GM18861 (cell line): ENCODE data around the gene PLA2G7.

Source experiments
- ATAC-seq: cut with Tn5 transposase; IDR thresholded peaks from one replicate; pipeline ENCODE4 v1.9.1; 2021; ENCODE audit not compliant: unreplicated experiment

PLA2G7 gene

GRCh38 chr6:46690141-46690755 is 44.9 kb downstream of the PLA2G7 start:
- no peak for ATAC-seq

GRCh38 chr6:46689657-46690056 is 45.5 kb downstream of the PLA2G7 start:
- no peak for ATAC-seq

DNA sequence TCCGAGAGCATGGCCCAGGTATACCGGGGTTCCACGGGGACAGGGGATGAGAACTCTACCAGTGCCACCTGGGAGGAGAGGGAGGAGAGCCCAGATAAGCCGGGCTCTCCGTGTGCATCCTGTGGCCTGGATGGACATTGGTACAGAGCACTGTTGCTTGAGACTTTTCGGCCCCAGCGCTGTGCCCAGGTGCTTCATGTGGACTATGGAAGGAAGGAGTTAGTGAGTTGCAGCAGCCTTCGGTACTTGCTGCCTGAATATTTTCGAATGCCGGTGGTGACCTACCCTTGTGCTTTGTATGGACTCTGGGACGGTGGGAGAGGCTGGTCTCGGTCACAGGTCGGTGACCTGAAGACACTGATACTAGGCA is 46.2 kb downstream of the PLA2G7 start:
- no peak for ATAC-seq

- ATAC-seq, result no peak
These were observed 46.8 kb downstream of the PLA2G7 start for GRCh38 chr6:46688117-46688965.

- ATAC-seq, result no peak
These were observed 47.5 kb downstream of the PLA2G7 start, which contains the start of gene TDRD6 for GRCh38 chr6:46687619-46688097. Gene TDRD6, plus strand, starts transcription at chr6:46687885. Its CDS starts 244 bp downstream, at chr6:46688129.

DNA sequence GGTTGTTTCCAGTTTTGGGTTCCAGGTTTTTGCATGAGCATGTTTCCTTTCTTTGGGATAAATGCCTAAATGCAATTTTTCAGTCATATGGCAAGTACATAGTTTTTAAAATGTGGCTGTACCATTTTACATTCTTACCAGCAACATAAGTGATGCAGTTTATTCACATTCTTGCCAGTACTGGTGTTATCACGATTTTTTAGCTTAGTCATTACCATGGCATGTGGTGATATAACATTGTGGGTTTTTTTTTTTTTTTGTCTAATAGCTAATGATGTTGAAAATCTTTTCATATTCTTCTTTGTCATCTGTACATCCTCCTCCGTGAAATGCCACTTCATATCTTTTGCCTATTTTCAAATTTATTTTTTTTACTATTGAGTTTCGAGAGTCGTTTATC is 50.4 kb downstream of the PLA2G7 start:
- no peak for ATAC-seq

DNA sequence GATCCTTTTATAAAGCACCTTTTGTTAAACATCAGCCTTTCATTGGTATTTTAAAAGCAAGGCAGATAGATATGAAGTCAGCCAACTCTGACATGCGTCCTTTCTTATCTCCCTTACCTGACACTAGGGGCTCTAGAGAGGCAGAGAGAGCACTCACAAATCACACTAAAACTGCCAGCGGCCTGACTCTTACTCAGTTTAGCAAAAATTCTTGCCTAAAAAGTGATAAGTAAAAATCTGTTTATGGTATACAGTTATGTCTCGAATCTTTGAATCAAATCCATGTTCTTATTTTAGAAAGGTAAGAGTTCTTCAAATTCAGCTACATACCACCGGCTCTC is 57.9 kb downstream of the PLA2G7 start:
- no peak for ATAC-seq

DNA sequence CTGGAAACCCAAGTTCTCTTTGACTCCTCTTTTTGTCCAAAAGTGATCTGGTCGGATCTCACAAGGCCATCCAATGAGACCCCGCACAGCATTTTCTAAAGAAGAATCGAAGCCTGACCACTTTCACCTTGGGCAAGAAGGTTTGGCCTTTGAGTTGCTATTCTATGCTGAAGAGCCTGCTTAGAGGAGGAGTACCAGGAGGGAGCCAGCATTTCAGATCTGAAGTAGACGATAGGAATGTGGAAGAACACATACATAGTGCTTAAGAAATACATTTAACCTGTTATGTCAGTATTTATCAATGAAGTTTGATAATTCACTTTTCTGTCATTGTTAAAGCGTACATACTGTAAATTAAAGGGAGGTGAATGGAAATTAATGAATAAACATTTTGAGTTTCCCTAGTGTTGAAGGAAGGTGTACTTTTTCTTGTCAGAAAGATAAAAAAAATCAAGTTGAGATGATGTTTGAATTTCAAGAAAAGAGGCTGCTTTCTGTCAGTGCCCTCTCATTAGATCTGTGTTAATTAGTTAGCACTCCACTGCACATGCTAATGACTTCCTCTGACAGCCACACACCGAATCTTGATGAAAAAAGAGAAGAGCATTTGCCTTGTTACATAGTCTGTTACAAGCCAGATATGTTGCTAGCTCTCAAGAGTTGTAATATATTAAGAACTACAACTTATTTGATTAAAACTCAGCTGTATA is 58.4 kb downstream of the PLA2G7 start:
- ATAC-seq, result no peak

DNA sequence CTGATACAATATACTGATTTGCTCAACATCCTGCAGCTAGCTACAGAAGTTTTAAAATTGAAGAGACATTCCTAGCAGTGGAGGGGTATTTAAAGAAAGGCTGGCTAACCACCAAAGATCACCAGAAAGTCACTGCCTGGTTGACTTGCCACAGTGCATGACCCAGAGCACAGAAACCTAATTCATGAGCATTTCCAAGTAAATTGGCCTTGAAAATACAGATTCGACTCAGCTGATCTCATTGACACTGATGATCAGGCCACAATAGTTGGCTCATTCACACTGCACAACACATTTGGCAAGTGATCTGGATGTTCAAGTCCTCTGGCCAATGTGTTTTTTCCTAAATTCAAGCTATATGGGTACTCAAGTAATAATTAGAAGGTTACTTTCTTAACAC is 60.8 kb downstream of the PLA2G7 start:
- no peak for ATAC-seq

DNA sequence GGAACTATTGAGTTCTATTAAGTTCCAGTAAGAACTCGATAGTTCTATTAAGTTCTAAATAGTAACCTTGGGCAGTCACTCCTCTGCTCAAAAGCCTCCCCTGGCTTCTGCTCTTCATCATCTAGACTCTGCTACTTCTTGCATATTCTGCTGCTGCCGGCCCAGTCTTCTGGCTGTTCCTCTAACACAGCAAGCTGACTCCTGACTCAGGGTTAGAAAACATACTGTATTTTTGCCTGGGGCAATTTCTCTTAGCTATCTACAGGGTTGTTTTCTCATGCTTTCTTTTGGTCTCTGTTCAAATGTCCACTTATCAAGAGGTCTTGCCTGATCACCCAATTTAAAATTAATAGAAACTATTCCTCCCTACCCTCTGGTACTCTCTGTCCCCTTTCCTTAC is 67.8 kb downstream of the PLA2G7 start:
- ATAC-seq, result no peak

DNA sequence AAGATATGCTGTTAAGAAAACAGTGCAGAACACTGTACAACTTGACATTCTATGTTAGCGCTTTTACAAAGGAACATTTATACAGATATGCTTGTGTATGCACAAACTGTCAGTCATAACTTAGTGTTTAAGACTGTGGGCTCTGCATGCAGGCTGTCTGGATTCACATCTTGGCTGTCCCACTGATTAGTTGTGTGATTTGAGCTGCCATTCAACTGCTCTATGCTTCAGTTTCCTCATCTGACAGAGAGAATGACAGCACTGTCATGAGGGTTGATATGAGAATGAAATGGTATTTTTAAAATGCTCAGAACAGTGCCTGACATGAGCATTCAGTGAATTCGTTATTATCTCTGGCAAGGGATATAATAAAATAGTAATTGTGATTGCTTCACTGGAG is 73.7 kb downstream of the PLA2G7 start:
- no peak for ATAC-seq

DNA sequence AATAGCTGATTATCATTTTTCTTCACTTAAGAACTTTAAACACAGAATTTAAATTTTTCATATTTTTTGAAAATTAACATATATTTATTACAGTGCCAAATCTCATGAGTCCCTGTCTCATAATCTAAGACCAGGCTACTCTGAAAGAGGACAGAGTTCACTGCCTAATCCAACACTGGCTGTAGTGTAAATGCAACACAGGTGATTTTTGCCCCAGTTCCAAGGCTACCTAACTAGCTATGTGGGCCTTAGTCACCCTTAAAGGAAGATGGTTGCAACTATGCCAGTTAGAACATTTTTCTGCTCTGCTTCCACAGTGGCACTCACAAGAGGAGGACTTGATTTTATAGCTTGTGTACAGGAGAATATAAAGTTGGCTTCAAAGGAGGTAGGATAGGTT is 77.5 kb downstream of the PLA2G7 start:
- no peak for ATAC-seq

DNA sequence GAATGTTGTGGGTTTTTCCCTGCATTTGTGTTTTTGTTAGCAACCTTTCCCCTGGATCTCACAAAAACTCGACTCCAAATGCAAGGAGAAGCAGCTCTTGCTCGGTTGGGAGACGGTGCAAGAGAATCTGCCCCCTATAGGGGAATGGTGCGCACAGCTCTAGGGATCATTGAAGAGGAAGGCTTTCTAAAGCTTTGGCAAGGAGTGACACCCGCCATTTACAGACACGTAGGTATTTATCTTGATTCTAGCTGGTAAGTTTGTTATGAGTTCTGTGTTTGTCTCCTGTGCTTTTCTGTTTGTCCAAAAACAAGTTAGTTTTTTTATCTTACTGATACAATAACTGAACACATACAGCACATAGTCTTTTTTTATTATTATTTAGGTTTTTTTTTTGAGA is 79.4 kb downstream of the PLA2G7 start:
- no peak for ATAC-seq
